GM23338 (cell line): ENCODE measurements around the gene KCNJ10.

Source experiments
- CTCF ChIP-seq, 2 experiments: fragments of 200-600 bp in 1 of 2; sonication (generic) in 1 of 2; conservative IDR thresholded peaks; 2 replicates each; pipeline versions ENCODE4 v1.5.1 to v1.6.1; 2016 to 2017; ENCODE audit warnings: antibody characterized with exemption in 2 of 2, low read depth in 2 of 2, mild to moderate bottlenecking in 2 of 2, moderate library complexity in 1 of 2
- POLR2AphosphoS5 ChIP-seq: IDR thresholded peaks from 2 replicates; pipeline ENCODE4 v1.6.1; 2016; ENCODE audit warnings: antibody characterized with exemption, low read depth

- TF ChIP-seq POLR2AphosphoS5 (no peak), CTCF (conservative IDR thresholded peaks at IDR 0.05; ENCODE audit: low read depth in 2 of 2) (no peak)
These were observed 104.7 kb downstream of the KCNJ10 start for GRCh38 chr1:159965263-159965662.
